Esophagus squamous epithelium (tissue), 4 donors: ENCODE data around the gene HCFC1.

Source experiments
- POLR2A ChIP-seq, 4 donors: fragments of 450-650 bp; IDR thresholded peaks; one replicate each; pipeline ENCODE4 v1.6.1; 2017; ENCODE audit warnings: antibody characterized with exemption in 4 of 4, mild to moderate bottlenecking in 4 of 4, moderate library complexity in 3 of 4
- TF ChIP-seq, protein P1 (sequence below), 6 experiments: fragments of 450-650 bp in 4 of 6; fragments of 200-600 bp in 2 of 6; sonication (generic) in 2 of 6; IDR thresholded peaks; one replicate each; pipeline ENCODE4 v1.5.1; 2016 to 2019; ENCODE audit warnings: antibody characterized with exemption in 6 of 6, mild to moderate bottlenecking in 4 of 6, moderate library complexity in 4 of 6

DNA sequence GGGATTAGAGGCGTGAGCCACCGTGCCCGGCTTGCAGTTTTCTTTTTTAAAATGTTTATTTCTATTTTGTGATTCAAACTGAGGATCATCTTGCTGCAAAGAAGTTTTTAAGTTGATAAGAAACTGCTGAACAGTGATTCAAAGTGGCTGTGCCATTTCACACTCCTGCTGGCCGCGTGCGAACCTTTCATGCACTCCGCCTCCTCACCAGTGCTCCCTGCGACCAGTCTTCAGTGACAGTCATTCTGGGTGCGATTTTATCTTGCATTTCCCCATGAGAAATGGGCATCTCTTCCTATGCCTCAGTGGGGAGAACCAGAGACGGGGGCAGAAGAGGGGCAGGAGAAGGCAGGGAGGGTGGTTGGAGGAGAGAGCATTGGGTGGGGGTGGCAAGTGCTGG is 22.4 kb upstream of the HCFC1 start:
- no peak for TF ChIP-seq POLR2A (IDR thresholded peaks at IDR 0.05)
- TF ChIP-seq, protein P1, sequence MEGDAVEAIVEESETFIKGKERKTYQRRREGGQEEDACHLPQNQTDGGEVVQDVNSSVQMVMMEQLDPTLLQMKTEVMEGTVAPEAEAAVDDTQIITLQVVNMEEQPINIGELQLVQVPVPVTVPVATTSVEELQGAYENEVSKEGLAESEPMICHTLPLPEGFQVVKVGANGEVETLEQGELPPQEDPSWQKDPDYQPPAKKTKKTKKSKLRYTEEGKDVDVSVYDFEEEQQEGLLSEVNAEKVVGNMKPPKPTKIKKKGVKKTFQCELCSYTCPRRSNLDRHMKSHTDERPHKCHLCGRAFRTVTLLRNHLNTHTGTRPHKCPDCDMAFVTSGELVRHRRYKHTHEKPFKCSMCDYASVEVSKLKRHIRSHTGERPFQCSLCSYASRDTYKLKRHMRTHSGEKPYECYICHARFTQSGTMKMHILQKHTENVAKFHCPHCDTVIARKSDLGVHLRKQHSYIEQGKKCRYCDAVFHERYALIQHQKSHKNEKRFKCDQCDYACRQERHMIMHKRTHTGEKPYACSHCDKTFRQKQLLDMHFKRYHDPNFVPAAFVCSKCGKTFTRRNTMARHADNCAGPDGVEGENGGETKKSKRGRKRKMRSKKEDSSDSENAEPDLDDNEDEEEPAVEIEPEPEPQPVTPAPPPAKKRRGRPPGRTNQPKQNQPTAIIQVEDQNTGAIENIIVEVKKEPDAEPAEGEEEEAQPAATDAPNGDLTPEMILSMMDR (IDR thresholded peaks at IDR 0.05) = no peak
